Measurements from ENCODE around the gene KIF1B.

The KIF1B gene

DNA sequence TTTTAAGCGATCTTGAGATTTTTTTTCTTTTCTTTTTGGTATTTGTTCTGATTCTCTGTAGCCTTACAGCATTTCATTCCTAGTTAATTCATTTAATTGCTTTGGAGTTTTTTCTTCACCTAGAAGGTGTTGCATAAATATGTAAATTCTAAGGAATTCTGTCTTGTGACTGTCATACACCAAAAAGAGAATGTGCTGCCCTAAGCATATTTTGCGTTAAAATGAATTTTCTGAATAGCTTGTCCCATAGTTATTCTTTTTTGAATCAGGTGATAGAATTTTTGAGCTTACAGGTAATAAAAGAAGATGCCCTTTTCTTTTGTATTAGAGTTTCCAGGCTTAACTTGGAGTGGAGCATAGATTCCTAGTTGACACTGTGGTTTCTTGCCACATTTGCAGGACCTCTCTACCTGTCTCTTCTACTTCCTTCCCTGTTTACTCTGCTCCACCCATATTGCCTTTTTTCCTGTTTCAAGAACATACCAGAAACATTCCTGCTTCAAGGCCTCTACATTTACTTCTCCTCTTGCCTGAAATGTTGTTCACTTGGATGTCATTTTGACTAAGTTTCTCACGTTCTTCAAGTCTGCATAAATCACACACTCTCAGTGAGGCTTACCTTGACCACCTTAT is 53.2 kb downstream of the KIF1B start:
- TF ChIP-seq YY1 (IDR thresholded peaks at IDR 0.05; ENCODE audit: low read depth) (no peak), ZBTB7A (IDR thresholded peaks at IDR 0.05; ENCODE audit: low read depth) (no peak), NFIC (IDR thresholded peaks at IDR 0.05) (no peak), CREB1 (IDR thresholded peaks at IDR 0.05; ENCODE audit: low read depth) (no peak)

DNA sequence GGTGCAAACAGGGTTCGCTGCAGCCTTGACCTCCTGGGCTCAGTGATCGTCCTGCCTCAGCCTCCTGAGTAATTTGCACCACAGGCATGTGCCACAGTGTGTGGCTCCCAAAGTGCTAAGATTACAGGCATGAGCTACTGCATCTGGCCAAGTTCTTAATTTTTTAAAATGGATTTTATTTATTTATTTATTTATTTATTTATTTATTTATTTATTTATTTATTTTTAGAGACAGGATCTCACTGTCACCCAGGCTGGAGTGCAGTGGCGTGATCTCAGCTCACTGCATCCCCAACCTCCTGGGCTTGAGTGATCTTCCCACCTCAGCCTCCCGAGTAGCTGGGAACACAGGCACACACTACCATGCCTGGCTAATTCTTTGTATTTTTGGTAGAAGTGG is 54.7 kb downstream of the KIF1B start:
- TF ChIP-seq EGR1 (IDR thresholded peaks at IDR 0.05) (no peak), CEBPB (IDR thresholded peaks at IDR 0.05) (no peak), TCF12 (IDR thresholded peaks at IDR 0.05; ENCODE audit: low read depth) (no peak), NFIC (IDR thresholded peaks at IDR 0.05) (no peak), EP300 (IDR thresholded peaks at IDR 0.05; ENCODE audit: borderline replicate concordance) (no peak), FOXM1 (IDR thresholded peaks at IDR 0.05; ENCODE audit: borderline replicate concordance, low read depth) (no peak), CREB1 (IDR thresholded peaks at IDR 0.05; ENCODE audit: low read depth) (no peak), TAF1 (IDR thresholded peaks at IDR 0.05; ENCODE audit: low read depth) (no peak), TEAD4 (IDR thresholded peaks at IDR 0.05) (no peak), ZBTB7A (IDR thresholded peaks at IDR 0.05; ENCODE audit: low read depth) (no peak), RAD21 (IDR thresholded peaks at IDR 0.05; ENCODE audit: low read depth) (no peak), YY1 (IDR thresholded peaks at IDR 0.05; ENCODE audit: low read depth) (no peak)
- TF ChIP-seq, protein P1, sequence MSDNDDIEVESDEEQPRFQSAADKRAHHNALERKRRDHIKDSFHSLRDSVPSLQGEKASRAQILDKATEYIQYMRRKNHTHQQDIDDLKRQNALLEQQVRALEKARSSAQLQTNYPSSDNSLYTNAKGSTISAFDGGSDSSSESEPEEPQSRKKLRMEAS (IDR thresholded peaks at IDR 0.05): no peak
- TF ChIP-seq, protein P2, sequence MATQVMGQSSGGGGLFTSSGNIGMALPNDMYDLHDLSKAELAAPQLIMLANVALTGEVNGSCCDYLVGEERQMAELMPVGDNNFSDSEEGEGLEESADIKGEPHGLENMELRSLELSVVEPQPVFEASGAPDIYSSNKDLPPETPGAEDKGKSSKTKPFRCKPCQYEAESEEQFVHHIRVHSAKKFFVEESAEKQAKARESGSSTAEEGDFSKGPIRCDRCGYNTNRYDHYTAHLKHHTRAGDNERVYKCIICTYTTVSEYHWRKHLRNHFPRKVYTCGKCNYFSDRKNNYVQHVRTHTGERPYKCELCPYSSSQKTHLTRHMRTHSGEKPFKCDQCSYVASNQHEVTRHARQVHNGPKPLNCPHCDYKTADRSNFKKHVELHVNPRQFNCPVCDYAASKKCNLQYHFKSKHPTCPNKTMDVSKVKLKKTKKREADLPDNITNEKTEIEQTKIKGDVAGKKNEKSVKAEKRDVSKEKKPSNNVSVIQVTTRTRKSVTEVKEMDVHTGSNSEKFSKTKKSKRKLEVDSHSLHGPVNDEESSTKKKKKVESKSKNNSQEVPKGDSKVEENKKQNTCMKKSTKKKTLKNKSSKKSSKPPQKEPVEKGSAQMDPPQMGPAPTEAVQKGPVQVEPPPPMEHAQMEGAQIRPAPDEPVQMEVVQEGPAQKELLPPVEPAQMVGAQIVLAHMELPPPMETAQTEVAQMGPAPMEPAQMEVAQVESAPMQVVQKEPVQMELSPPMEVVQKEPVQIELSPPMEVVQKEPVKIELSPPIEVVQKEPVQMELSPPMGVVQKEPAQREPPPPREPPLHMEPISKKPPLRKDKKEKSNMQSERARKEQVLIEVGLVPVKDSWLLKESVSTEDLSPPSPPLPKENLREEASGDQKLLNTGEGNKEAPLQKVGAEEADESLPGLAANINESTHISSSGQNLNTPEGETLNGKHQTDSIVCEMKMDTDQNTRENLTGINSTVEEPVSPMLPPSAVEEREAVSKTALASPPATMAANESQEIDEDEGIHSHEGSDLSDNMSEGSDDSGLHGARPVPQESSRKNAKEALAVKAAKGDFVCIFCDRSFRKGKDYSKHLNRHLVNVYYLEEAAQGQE (IDR thresholded peaks at IDR 0.05; ENCODE audit: low read depth): no peak
- TF ChIP-seq, protein P3, sequence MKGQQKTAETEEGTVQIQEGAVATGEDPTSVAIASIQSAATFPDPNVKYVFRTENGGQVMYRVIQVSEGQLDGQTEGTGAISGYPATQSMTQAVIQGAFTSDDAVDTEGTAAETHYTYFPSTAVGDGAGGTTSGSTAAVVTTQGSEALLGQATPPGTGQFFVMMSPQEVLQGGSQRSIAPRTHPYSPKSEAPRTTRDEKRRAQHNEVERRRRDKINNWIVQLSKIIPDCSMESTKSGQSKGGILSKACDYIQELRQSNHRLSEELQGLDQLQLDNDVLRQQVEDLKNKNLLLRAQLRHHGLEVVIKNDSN (IDR thresholded peaks at IDR 0.05): no peak

DNA sequence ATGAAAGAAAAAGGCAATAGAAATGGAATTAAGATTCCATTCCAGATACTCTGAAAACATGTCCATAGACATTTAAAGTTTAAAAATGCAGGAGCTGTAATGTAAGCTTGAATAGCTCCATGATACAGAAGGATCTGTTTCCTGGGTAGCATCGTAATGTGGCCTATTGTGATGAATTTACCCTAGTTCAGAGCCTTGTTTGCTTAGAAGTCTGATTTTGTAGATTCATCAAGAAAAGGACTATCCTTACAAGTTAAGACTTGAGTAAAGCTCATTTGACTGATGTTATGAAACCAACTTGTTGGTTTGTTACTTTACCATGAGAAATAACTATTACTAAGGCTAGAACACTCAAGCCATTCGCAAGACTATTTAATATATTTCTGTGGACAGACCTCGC is 55.5 kb downstream of the KIF1B start:
- TF ChIP-seq FOXM1 (IDR thresholded peaks at IDR 0.05; ENCODE audit: borderline replicate concordance, low read depth): no peak
- TF ChIP-seq EP300 (IDR thresholded peaks at IDR 0.05; ENCODE audit: borderline replicate concordance): no peak
- TF ChIP-seq, protein P2 (IDR thresholded peaks at IDR 0.05; ENCODE audit: low read depth): no peak
- TF ChIP-seq, protein P1 (IDR thresholded peaks at IDR 0.05): no peak
- TF ChIP-seq ZBTB7A (IDR thresholded peaks at IDR 0.05; ENCODE audit: low read depth): no peak
- no peak for TF ChIP-seq TEAD4 (IDR thresholded peaks at IDR 0.05)
- no peak for TF ChIP-seq NFIC (IDR thresholded peaks at IDR 0.05)
- no peak for TF ChIP-seq TCF12 (IDR thresholded peaks at IDR 0.05; ENCODE audit: low read depth)
- TF ChIP-seq TAF1 (IDR thresholded peaks at IDR 0.05; ENCODE audit: low read depth): no peak
- no peak for TF ChIP-seq CREB1 (IDR thresholded peaks at IDR 0.05; ENCODE audit: low read depth)
- no peak for TF ChIP-seq YY1 (IDR thresholded peaks at IDR 0.05; ENCODE audit: low read depth)
- no peak for TF ChIP-seq EGR1 (IDR thresholded peaks at IDR 0.05)
- no peak for TF ChIP-seq RAD21 (IDR thresholded peaks at IDR 0.05; ENCODE audit: low read depth)
- TF ChIP-seq, protein P3 (IDR thresholded peaks at IDR 0.05): no peak
- TF ChIP-seq CEBPB (IDR thresholded peaks at IDR 0.05): no peak

DNA sequence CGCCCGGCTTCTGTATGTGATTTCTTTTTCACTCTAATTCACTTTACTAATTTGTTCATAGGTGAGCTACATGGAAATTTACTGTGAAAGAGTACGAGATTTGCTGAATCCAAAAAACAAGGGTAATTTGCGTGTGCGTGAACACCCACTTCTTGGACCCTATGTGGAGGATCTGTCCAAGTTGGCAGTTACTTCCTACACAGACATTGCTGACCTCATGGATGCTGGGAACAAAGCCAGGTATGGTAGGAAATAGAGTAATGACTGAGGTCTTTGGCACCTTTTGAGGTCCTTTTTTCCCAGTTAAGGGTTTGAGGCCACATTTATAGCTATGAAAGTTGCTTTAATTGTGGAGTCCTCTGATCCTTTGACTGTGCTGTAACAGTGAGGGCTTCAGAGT is 56.9 kb downstream of the KIF1B start:
- no peak for TF ChIP-seq NFIC (IDR thresholded peaks at IDR 0.05)
- TF ChIP-seq EGR1 (IDR thresholded peaks at IDR 0.05): no peak
- TF ChIP-seq, protein P2 (IDR thresholded peaks at IDR 0.05; ENCODE audit: low read depth): no peak
- TF ChIP-seq TEAD4 (IDR thresholded peaks at IDR 0.05): no peak
- no peak for TF ChIP-seq TCF12 (IDR thresholded peaks at IDR 0.05; ENCODE audit: low read depth)
- TF ChIP-seq, protein P1 (IDR thresholded peaks at IDR 0.05): no peak
- TF ChIP-seq CEBPB (IDR thresholded peaks at IDR 0.05): no peak
- TF ChIP-seq FOXM1 (IDR thresholded peaks at IDR 0.05; ENCODE audit: borderline replicate concordance, low read depth): no peak
- TF ChIP-seq ZBTB7A (IDR thresholded peaks at IDR 0.05; ENCODE audit: low read depth): no peak
- TF ChIP-seq YY1 (IDR thresholded peaks at IDR 0.05; ENCODE audit: low read depth): no peak
- TF ChIP-seq, protein P3 (IDR thresholded peaks at IDR 0.05): no peak
- no peak for TF ChIP-seq TAF1 (IDR thresholded peaks at IDR 0.05; ENCODE audit: low read depth)
- TF ChIP-seq RAD21 (IDR thresholded peaks at IDR 0.05; ENCODE audit: low read depth): no peak
- no peak for TF ChIP-seq CREB1 (IDR thresholded peaks at IDR 0.05; ENCODE audit: low read depth)
- no peak for TF ChIP-seq EP300 (IDR thresholded peaks at IDR 0.05; ENCODE audit: borderline replicate concordance)

All from Ishikawa (cell line).